HEK293T (cell line): ENCODE measurements around the gene C3orf70.

Experiments
- ARNT ChIP-seq: fragments of 450-650 bp; IDR thresholded peaks from 2 replicates; pipeline ENCODE4 v1.6.1; 2017; ENCODE audit warnings: mild to moderate bottlenecking
- BHLHE40 ChIP-seq: fragments of 450-650 bp; IDR thresholded peaks from 2 replicates; pipeline ENCODE4 v1.6.1; 2016; ENCODE audit warnings: mild to moderate bottlenecking, moderate library complexity, borderline replicate concordance
- ELF4 ChIP-seq: fragments of 450-650 bp; IDR thresholded peaks from 2 replicates; pipeline ENCODE4 v1.6.1; 2017; ENCODE audit warnings: antibody characterized with exemption
- FOXA1 ChIP-seq: fragments of 450-650 bp; IDR thresholded peaks from 2 replicates; pipeline ENCODE4 v1.6.1; 2016; ENCODE audit warnings: mild to moderate bottlenecking
- FOXK2 ChIP-seq: fragments of 450-650 bp; IDR thresholded peaks from 2 replicates; pipeline ENCODE4 v1.6.1; 2016; ENCODE audit warnings: mild to moderate bottlenecking
- FOXM1 ChIP-seq: fragments of 450-650 bp; IDR thresholded peaks from 2 replicates; pipeline ENCODE4 v1.6.1; 2017; ENCODE audit warnings: mild to moderate bottlenecking, borderline replicate concordance
- LEF1 ChIP-seq: fragments of 450-650 bp; IDR thresholded peaks from 2 replicates; pipeline ENCODE4 v1.6.1; 2017; ENCODE audit warnings: mild to moderate bottlenecking, borderline replicate concordance
- NFRKB ChIP-seq: fragments of 450-650 bp; IDR thresholded peaks from 2 replicates; pipeline ENCODE4 v1.6.1; 2016; ENCODE audit warnings: mild to moderate bottlenecking, moderate library complexity
- SP1 ChIP-seq: fragments of 450-650 bp; IDR thresholded peaks from 2 replicates; pipeline ENCODE4 v1.6.1; 2017
- SUZ12 ChIP-seq: fragments of 450-650 bp; IDR thresholded peaks from 2 replicates; pipeline ENCODE4 v1.6.1; 2016; ENCODE audit warnings: mild to moderate bottlenecking
- ZNF384 ChIP-seq: fragments of 450-650 bp; IDR thresholded peaks from 2 replicates; pipeline ENCODE4 v1.6.1; 2016
- TF ChIP-seq, protein P1 (sequence below): fragments of 450-650 bp; IDR thresholded peaks from 2 replicates; pipeline ENCODE4 v1.6.1; 2016

GRCh38 chr3:185067173-185067572 is 85.7 kb downstream of the C3orf70 start:
- no peak for TF ChIP-seq ZNF384
- TF ChIP-seq FOXK2: no peak
- no peak for TF ChIP-seq SP1
- no peak for TF ChIP-seq NFRKB
- TF ChIP-seq ELF4: no peak
- no peak for TF ChIP-seq LEF1
- TF ChIP-seq FOXM1: no peak
- TF ChIP-seq SUZ12: no peak
- no peak for TF ChIP-seq FOXA1
- no peak for TF ChIP-seq BHLHE40
- TF ChIP-seq, protein P1, sequence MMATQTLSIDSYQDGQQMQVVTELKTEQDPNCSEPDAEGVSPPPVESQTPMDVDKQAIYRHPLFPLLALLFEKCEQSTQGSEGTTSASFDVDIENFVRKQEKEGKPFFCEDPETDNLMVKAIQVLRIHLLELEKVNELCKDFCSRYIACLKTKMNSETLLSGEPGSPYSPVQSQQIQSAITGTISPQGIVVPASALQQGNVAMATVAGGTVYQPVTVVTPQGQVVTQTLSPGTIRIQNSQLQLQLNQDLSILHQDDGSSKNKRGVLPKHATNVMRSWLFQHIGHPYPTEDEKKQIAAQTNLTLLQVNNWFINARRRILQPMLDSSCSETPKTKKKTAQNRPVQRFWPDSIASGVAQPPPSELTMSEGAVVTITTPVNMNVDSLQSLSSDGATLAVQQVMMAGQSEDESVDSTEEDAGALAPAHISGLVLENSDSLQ: no peak
- no peak for TF ChIP-seq ARNT
